Measurements from ENCODE around the gene FN3K.
A peak's percentile ranks its signal among the peaks of the same experiment; 100 is the strongest.

Gene FN3K

GRCh38 chr17:82703935-82704865, 31.2 kb upstream of the FN3K start:
- DNase-seq: no peak

- no peak for DNase-seq
Observed at GRCh38 chr17:82704886-82705285, 30.5 kb upstream of the FN3K start.

GRCh38 chr17:82705756-82706155, 29.7 kb upstream of the FN3K start:
- no peak for DNase-seq

GRCh38 chr17:82709024-82709675, 26.3 kb upstream of the FN3K start:
- DNase-seq: no peak

- DNase-seq: no peak
Observed at GRCh38 chr17:82709676-82710498, 25.5 kb upstream of the FN3K start.

GRCh38 chr17:82710499-82711232, 24.7 kb upstream of the FN3K start:
- no peak for DNase-seq

GRCh38 chr17:82713071-82713723, 22.2 kb upstream of the FN3K start:
- no peak for DNase-seq

GRCh38 chr17:82716203-82717010, 19.0 kb upstream of the FN3K start, which contains the start of gene FN3KRP:
TSS of gene FN3KRP (plus strand) at chr17:82716706. CDS start at chr17:82716756, 50 bp downstream.
- DNase-seq: peak; percentile 84

GRCh38 chr17:82718986-82719685, 16.3 kb upstream of the FN3K start:
- DNase-seq: no peak

- DNase-seq: no peak
Observed at GRCh38 chr17:82720204-82720603, 15.2 kb upstream of the FN3K start.

- no peak for DNase-seq
Observed at GRCh38 chr17:82722341-82723013, 12.9 kb upstream of the FN3K start.

GRCh38 chr17:82723169-82723807, 12.1 kb upstream of the FN3K start:
- DNase-seq: no peak

- no peak for DNase-seq
Observed at GRCh38 chr17:82726427-82726826, 9.0 kb upstream of the FN3K start.

GRCh38 chr17:82729479-82730260, 5.7 kb upstream of the FN3K start:
- DNase-seq: no peak

- DNase-seq: no peak
Observed at GRCh38 chr17:82732118-82732743, 3.2 kb upstream of the FN3K start.

GRCh38 chr17:82736511-82737185, 1.2 kb downstream of the FN3K start:
- DNase-seq: no peak

Measured in NCI-H748 treated with DMSO at 0.1 percent for 48 hours (cell line).